ELF-1 (cell line): ENCODE data around the gene PPP6R1.

Source experiments
- DNase-seq: peaks from one replicate; pipeline ENCODE4 v3.0.0-alpha.2; 2016; ENCODE audit warnings: low read depth, low spot score

Gene PPP6R1

GRCh38 chr19:55181740-55182139, 77.1 kb downstream of the PPP6R1 start:
- no peak for DNase-seq
